HEK293 (cell line): ENCODE results near the gene NUTM2A.
"Not testable (repeated sequence)": the region's sequence is repeated elsewhere in the genome, so short reads cannot be mapped to it uniquely, and the experiment has no call there.

Experiments
- PBX3 ChIP-seq: sonication (generic); formaldehyde crosslinking; IDR thresholded peaks from 2 replicates; pipeline ENCODE4 v1.8.1; 2022; ENCODE audit warnings: mild to moderate bottlenecking, moderate library complexity, missing genetic modification reagents
- ZNF138 ChIP-seq: fragments of 450-650 bp; formaldehyde crosslinking; IDR thresholded peaks from 2 replicates; pipeline ENCODE4 v1.5.1; 2016; ENCODE audit warnings: missing biosample characterization, missing genetic modification characterization, borderline replicate concordance
- ZNF449 ChIP-seq: fragments of 450-650 bp; formaldehyde crosslinking; IDR thresholded peaks from 2 replicates; pipeline ENCODE4 v1.5.1; 2017; ENCODE audit warnings: missing biosample characterization, mild to moderate bottlenecking, missing genetic modification characterization, moderate library complexity
- ZNF514 ChIP-seq: fragments of 450-650 bp; formaldehyde crosslinking; IDR thresholded peaks from 2 replicates; pipeline ENCODE4 v1.5.1; 2016; ENCODE audit warnings: missing biosample characterization, missing genetic modification characterization
- TF ChIP-seq, protein P1 (sequence below): fragments of 450-650 bp; formaldehyde crosslinking; IDR thresholded peaks from 2 replicates; pipeline ENCODE4 v1.5.1; 2016; ENCODE audit warnings: missing biosample characterization, missing genetic modification characterization

GRCh38 chr10:87213150-87213765 lies 12.0 kb upstream of the NUTM2A start:
- TF ChIP-seq, protein P1, sequence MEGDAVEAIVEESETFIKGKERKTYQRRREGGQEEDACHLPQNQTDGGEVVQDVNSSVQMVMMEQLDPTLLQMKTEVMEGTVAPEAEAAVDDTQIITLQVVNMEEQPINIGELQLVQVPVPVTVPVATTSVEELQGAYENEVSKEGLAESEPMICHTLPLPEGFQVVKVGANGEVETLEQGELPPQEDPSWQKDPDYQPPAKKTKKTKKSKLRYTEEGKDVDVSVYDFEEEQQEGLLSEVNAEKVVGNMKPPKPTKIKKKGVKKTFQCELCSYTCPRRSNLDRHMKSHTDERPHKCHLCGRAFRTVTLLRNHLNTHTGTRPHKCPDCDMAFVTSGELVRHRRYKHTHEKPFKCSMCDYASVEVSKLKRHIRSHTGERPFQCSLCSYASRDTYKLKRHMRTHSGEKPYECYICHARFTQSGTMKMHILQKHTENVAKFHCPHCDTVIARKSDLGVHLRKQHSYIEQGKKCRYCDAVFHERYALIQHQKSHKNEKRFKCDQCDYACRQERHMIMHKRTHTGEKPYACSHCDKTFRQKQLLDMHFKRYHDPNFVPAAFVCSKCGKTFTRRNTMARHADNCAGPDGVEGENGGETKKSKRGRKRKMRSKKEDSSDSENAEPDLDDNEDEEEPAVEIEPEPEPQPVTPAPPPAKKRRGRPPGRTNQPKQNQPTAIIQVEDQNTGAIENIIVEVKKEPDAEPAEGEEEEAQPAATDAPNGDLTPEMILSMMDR (tag by site-specific recombination): not testable (repeated sequence)
- TF ChIP-seq ZNF514 (tag by site-specific recombination); ZNF138; ZNF449 (tag by site-specific recombination); PBX3 (CRISPR knock-in tag): not testable (repeated sequence)
